GM20000 (cell line): ENCODE measurements around the gene ISOC2.

Experiments
- DNase-seq: peaks from one replicate; pipeline ENCODE4 v3.0.0; 2012; ENCODE audit warnings: low spot score
- TF ChIP-seq, protein P1 (sequence below): IDR thresholded peaks from 2 replicates; pipeline ENCODE4 v1.5.1; 2012; ENCODE audit warnings: mild to moderate bottlenecking, control low read depth; ENCODE audit errors: extremely low read depth, missing control alignments

The ISOC2 gene

DNA sequence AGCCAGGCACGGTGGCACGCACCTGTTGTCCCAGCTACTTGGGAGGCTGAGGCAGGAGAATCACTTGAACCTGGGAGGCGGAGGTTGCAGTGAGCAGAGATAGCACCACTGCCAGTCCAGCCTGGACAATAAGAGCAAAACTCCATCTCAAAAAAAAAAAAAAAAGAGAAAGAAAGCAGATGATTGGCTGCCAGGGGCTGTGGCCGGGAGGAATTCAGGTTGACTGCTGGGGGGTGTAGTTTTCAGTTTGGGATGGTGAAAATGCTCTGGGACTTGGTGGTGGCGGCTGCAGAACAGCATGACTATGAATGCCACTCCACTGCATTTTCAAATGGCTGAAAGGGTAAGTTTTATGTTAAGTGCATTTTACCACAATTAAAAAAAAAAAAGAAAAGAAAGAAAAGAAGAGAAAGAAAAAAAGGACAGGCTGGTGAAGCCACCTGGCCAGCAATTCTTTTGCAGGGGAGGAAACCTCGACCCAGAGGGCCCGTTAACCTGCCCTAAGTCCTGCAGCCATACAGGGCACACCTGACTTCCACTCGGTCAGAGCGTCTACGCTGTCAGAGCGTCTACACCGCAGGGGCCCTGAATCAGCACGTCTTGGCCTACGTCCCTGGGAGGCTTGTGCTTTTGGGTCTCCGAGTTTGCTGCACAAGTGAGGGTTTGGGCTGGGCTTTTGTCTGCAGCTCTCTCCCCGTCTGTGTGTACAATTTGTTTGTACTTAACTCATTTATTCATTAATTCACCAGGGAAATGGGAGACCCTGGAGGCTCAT is 3.6 kb downstream of the ISOC2 start:
- no peak for DNase-seq
- TF ChIP-seq, protein P1, sequence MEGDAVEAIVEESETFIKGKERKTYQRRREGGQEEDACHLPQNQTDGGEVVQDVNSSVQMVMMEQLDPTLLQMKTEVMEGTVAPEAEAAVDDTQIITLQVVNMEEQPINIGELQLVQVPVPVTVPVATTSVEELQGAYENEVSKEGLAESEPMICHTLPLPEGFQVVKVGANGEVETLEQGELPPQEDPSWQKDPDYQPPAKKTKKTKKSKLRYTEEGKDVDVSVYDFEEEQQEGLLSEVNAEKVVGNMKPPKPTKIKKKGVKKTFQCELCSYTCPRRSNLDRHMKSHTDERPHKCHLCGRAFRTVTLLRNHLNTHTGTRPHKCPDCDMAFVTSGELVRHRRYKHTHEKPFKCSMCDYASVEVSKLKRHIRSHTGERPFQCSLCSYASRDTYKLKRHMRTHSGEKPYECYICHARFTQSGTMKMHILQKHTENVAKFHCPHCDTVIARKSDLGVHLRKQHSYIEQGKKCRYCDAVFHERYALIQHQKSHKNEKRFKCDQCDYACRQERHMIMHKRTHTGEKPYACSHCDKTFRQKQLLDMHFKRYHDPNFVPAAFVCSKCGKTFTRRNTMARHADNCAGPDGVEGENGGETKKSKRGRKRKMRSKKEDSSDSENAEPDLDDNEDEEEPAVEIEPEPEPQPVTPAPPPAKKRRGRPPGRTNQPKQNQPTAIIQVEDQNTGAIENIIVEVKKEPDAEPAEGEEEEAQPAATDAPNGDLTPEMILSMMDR = no peak

DNA sequence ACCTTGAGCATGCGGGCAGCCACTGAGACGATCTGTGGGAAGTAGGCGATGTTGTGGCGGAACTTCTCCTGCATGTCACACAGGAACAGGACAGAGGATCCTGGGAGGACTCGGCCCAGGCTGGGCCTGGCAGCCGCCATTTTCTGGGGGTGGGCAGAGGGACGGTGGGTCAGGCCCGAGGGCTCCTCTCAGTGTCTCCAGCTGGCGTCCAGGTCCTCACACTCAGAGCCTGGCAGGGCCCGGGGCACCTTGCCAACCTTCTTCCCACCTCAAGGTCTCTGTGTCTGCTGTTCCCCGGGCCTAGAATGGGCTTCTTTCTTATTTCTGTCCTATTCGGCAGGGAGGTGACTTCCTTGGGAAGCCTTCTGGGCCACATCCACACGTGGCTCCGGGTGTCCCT is 5.1 kb downstream of the ISOC2 start:
- DNase-seq = no peak
- TF ChIP-seq, protein P1 = no peak

DNA sequence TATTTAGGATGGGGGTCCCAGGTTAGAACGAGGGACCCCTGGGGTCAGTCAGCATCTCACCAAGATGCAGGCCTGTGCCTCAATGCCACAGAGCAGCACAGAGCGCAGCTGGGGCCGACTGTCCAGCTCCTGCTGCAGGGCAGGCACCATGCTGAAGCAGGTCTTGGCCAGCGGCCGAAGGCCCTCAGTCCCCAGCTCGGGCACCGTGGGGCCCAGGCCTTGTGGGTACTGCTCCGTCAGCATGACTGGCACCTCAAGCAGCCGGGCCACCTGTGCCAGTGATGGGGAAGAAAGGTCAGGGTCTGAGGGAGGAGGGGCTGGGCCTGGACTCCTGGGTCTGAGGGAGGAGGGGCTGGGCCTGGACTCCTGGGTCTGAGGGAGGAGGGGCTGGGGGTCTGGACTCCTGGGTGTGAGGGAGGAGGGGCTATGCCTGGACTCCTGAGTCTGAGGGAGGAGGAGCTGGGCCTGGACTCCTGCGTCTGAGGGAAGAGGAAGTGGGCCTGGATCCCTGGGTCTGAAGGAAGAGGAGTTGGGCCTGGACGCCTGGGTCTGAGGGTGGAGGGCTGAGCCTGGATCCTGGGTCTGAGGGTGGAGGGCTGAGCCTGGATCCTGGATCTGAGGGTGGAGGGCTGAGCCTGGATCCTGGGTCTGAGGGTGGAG is 5.7 kb downstream of the ISOC2 start:
- no peak for DNase-seq
- TF ChIP-seq, protein P1 = no peak

DNA sequence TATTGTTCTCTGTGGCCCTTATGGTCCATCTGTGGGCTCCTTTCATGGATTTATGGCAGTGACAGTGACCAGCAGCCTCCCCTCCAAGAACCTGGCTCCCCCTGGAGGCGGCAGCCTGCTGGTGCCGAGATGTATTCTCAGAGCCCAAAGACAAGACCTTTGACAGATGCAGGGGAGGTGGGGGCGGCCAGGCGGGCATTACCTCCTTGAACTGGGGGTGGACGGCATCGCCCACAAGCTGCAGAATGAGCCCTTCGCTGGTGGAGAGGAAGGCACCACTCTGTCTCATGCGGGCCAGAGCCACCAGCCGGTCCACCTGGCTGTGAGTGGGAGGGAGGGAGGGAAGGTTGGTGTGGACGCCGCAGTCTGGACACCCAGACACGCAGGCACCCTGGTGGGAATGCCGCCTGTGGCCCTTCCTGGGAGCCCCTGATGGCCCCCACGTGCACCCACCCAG is 6.6 kb downstream of the ISOC2 start:
- peak; percentile 78 for DNase-seq
- TF ChIP-seq, protein P1 = peak; percentile 51

DNA sequence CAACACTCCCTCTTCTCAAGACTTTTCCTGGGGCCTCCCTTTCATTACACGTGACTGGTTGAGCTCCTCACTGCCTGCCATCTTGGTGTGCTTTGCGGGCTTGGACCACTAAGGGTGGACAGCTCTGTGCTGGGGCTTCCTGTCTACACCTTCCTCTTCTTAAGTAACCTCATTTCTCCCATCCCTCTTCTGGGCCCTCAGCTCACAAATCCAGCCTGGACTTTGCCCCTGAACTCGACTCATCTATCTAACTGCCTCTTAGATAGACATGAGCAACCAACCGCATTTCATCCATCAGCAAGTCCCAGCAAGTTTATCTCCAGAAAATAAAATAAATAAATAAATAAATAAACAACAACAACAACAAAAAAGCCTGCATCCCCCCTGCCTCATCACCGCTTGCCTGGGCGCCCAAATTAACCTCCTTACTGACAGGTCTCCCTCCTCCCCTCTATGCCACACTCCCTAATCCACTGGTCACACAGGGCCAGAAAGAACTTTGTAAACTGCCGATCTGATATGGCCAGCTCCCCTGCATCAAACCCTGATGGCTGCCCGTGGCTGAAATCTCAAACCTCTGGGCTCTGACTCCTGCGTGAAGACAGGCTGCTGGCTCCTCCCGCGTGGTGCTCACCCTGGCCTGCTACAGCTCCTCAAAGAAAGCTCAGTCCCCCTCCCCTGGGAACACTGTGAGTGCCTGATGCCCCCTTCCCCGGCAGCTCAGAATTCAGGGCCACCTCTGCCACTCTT is 7.8 kb downstream of the ISOC2 start:
- TF ChIP-seq, protein P1 = no peak
- no peak for DNase-seq

DNA sequence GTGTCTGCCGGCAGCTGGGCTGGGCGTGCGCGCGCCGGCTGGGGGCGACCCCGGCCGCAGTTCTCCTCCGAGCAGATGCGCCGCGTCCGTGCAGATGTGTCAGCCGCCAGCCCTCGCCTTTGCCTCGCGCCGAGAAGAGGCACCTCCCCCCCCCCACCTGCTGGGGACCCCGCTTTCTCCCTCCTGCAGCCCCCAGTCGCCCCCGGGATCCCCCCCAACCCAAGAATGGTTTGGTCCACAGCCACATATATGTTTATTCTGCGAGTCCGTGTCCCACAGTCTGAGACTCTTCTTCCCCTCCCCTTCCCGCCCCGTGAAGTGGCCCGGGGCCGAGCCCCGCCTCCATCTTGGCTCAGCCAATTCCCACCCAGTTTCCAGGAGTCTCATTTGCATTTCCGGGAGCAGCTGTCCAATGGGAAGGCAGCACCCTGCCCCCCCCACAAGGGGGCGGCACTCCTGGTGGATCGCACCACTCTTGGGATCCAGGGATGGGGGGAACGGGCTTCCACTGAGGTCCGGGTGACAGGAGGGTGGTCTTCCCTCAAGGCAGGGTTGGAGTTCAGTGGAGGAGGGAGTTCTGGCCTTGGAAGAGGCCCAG is 8.6 kb downstream of the ISOC2 start:
- DNase-seq = no peak
- TF ChIP-seq, protein P1 = no peak
